ENCODE data around the gene AGGF1.
"Not testable (repeated sequence)": the region's sequence is repeated elsewhere in the genome, so short reads cannot be mapped to it uniquely, and the experiment has no call there.

The AGGF1 gene

DNA sequence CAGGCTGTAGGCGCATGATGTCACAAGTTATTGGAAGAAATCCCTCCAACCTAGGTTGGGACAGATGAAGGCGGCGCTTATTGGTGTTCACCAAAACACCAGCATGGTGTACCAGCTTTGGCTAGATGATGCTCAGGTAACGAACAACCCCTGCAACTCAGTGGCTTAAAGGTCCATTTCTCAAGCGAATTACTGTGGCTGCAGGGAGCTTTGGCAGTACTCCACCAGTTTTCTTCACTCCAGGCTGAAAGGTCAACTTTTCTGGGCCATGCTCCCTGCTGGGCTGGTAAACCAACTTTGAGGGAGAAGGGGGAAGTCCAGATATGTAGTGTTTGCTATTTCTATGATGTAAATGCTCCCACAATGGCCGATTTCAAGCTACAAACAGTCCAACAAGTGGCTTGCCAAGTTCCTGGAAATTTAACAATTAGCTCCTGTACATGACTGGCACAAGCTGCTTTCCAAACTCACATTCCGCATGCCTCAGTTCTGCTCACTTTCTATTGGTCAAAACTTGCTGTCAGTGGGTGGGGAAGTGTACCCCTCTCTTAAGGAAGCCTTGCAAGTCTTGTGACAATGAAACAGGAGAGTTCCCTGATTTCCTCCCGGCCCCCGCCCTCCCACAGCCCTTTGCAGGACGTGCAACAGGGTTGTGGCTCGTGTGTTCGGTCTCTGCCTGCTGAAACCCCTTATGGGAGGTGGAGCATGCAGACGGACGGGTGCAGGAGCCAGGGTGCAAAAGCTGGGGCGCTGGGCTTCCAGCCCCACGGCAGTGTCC, 57.5 kb downstream of the AGGF1 start:
- no peak for TF ChIP-seq ZFX (IDR thresholded peaks at IDR 0.05; ENCODE audit: borderline replicate concordance)
- TF ChIP-seq, protein P1, sequence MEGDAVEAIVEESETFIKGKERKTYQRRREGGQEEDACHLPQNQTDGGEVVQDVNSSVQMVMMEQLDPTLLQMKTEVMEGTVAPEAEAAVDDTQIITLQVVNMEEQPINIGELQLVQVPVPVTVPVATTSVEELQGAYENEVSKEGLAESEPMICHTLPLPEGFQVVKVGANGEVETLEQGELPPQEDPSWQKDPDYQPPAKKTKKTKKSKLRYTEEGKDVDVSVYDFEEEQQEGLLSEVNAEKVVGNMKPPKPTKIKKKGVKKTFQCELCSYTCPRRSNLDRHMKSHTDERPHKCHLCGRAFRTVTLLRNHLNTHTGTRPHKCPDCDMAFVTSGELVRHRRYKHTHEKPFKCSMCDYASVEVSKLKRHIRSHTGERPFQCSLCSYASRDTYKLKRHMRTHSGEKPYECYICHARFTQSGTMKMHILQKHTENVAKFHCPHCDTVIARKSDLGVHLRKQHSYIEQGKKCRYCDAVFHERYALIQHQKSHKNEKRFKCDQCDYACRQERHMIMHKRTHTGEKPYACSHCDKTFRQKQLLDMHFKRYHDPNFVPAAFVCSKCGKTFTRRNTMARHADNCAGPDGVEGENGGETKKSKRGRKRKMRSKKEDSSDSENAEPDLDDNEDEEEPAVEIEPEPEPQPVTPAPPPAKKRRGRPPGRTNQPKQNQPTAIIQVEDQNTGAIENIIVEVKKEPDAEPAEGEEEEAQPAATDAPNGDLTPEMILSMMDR (IDR thresholded peaks at IDR 0.05) = no peak
- peak overlapping the region; percentile 91 for H3K27ac ChIP-seq

DNA sequence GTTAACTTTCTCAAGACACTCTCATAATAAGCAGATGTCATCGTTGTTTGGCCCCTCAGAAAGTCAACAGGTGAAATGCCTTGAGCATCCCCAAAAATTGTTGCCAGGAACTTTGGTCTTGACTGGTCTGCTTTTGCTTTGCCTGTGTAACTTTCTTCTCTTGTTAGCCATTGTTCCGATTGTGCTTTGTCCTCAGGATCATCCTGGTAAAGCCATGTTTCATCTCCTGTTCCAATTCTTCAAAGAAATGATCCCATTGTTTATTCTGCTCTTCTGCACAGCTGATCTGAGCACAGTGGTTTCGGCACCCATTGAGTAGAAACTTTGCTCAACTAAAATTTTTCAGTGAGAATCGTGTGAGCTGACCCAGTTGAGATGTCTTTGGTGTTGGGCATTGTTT, 65.0 kb downstream of the AGGF1 start:
- no peak overlapping the region for H3K27ac ChIP-seq
- no peak for TF ChIP-seq ZFX (IDR thresholded peaks at IDR 0.05; ENCODE audit: borderline replicate concordance)
- TF ChIP-seq, protein P1 (IDR thresholded peaks at IDR 0.05) = no peak

DNA sequence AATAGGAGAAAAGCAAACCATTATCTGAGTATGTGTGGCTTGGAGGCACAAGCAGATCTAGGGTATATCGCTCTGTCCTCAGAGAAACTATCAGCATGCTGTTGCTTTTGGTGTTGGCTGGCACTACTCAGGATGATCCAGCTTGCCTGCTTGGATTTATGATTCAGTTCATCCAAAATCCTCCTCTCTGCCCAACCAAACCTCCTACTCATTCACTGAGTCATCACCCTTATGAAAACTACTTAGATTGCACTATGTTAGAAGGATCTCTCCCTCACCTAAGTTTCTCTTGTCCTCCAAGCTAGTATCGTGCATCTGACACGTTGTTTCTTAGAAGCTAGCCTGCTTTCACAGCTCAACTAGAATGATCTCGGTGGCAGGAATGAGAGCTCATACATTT, 71.1 kb downstream of the AGGF1 start:
- TF ChIP-seq, protein P1 (IDR thresholded peaks at IDR 0.05) = no peak
- TF ChIP-seq ZFX (IDR thresholded peaks at IDR 0.05; ENCODE audit: borderline replicate concordance) = no peak
- no peak overlapping the region for H3K27ac ChIP-seq

DNA sequence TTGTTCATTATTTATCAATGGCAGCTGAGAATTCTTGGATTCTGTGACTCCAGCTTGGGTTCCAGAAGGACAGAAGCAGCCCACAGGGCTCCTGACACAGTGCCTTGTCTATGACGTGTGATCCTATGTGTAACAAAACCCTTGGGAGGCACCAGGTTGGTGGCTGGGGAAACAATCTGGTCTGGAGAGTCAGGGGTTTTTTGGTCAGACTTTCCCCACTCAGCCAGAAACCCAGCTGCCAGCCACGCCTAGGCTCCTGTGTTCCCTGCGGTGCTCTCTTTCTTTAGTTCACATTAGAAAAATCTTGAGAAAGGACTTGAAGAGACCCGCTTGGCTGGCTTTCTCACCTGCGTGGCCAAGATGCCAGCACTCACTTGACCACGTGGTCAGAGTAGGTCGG, 72.3 kb downstream of the AGGF1 start:
- TF ChIP-seq ZFX (IDR thresholded peaks at IDR 0.05; ENCODE audit: borderline replicate concordance) = no peak
- H3K27ac ChIP-seq = no peak overlapping the region

DNA sequence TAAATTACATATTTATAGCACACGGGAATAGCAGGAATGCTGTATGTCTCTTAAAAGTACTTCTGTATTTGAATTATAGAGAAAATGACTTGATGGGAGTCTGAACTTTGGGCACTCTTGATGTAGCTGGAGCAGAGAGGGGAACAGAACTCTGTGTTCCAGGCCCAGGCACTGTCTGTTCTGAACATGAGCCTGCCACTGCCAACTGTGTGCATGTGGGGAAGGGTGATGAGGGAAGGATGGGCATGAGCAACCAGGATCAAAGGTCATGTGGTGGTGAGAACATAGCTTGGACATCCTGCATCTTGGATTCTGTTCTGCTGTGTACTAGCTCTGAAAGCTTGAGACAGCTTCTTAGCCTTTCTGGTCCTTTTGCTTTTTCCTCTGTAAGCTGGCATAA, 73.3 kb downstream of the AGGF1 start:
- H3K27ac ChIP-seq = no peak overlapping the region
- TF ChIP-seq, protein P1 (IDR thresholded peaks at IDR 0.05) = no peak
- no peak for TF ChIP-seq ZFX (IDR thresholded peaks at IDR 0.05; ENCODE audit: borderline replicate concordance)

DNA sequence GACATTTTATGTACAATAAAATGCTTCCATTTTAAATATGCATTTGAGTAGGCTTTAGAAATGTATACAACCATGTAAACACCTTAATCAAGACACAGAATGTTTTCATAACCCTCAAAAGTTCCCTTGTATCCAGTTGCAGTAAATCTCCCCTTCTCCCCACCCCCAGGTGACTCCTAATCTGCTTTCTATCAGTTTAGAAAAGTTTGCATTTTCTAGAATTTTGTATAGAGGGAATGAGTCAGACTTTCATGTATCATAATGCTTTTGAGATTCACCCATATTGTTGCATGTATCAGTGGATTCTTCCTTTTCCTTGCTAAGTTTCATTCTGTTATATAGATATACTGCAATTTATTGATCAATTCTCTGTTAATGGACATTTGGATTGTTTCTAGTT, 74.6 kb downstream of the AGGF1 start:
- TF ChIP-seq, protein P1 (IDR thresholded peaks at IDR 0.05) = no peak
- no peak for TF ChIP-seq ZFX (IDR thresholded peaks at IDR 0.05; ENCODE audit: borderline replicate concordance)
- H3K27ac ChIP-seq = no peak overlapping the region

DNA sequence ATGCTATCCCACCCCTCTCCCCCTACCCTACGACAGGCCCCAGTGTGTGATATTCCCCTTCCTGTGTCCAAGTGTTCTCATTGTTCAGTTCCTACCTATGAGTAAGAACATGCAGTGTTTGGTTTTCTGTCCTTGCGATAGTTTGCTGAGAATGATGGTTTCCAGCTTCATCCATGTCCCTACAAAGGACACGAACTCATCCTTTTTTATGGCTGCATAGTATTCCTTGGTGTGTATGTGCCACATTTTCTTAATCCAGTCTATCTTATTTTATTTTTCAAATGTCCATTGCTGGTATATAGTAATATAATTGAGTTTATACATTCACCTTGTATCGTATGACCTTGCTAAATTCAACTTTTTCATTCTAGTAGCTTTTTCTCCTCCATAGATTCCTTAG, 76.8 kb downstream of the AGGF1 start:
- H3K27ac ChIP-seq = not testable (repeated sequence)

Data from 22Rv1 (cell line).